HG03432 (cell line): ENCODE measurements around the gene C15orf39.
"Not testable (repeated sequence)": the region's sequence is repeated elsewhere in the genome, so short reads cannot be mapped to it uniquely, and the experiment has no call there.

Experiments used
- ATAC-seq: cut with Tn5 transposase; IDR thresholded peaks from one replicate; pipeline ENCODE4 v1.9.1; 2021; ENCODE audit warnings: mild to moderate bottlenecking, moderate library complexity; ENCODE audit not compliant: unreplicated experiment

Gene C15orf39

GRCh38 chr15:75209289-75209676 is 7.6 kb downstream of the C15orf39 start:
- no peak for ATAC-seq

- ATAC-seq: no peak
These were observed 9.1 kb downstream of the C15orf39 start for GRCh38 chr15:75210811-75211230.

GRCh38 chr15:75211436-75212199 is 9.9 kb downstream of the C15orf39 start:
- ATAC-seq: no peak

GRCh38 chr15:75212200-75212858 is 10.6 kb downstream of the C15orf39 start:
- no peak for ATAC-seq

- ATAC-seq: no peak
These were observed 11.6 kb downstream of the C15orf39 start for GRCh38 chr15:75213212-75213767.

- ATAC-seq: no peak
These were observed 12.1 kb downstream of the C15orf39 start for GRCh38 chr15:75213768-75214221.

- no peak for ATAC-seq
These were observed 12.8 kb downstream of the C15orf39 start for GRCh38 chr15:75214293-75215096.

- ATAC-seq: no peak
These were observed 13.7 kb downstream of the C15orf39 start for GRCh38 chr15:75215107-75216004.

GRCh38 chr15:75217012-75217411 is 15.3 kb downstream of the C15orf39 start:
- no peak for ATAC-seq

GRCh38 chr15:75217574-75217973 is 15.9 kb downstream of the C15orf39 start:
- not testable (repeated sequence) for ATAC-seq

- not testable (repeated sequence) for ATAC-seq
These were observed 17.8 kb downstream of the C15orf39 start for GRCh38 chr15:75219507-75219929.

GRCh38 chr15:75223688-75224087 is 22.0 kb downstream of the C15orf39 start:
- no peak for ATAC-seq

GRCh38 chr15:75224281-75224680 is 22.6 kb downstream of the C15orf39 start:
- ATAC-seq: no peak

GRCh38 chr15:75225102-75225836 is 23.6 kb downstream of the C15orf39 start:
- not testable (repeated sequence) for ATAC-seq

GRCh38 chr15:75225951-75226732 is 24.5 kb downstream of the C15orf39 start:
- ATAC-seq: no peak

- ATAC-seq: not testable (repeated sequence)
These were observed 25.4 kb downstream of the C15orf39 start for GRCh38 chr15:75227112-75227511.

- no peak for ATAC-seq
These were observed 26.1 kb downstream of the C15orf39 start for GRCh38 chr15:75227663-75228280.

GRCh38 chr15:75228787-75229186 is 27.1 kb downstream of the C15orf39 start:
- no peak for ATAC-seq
